ENCODE results near the gene ZNRF3.

ZNRF3 gene

DNA sequence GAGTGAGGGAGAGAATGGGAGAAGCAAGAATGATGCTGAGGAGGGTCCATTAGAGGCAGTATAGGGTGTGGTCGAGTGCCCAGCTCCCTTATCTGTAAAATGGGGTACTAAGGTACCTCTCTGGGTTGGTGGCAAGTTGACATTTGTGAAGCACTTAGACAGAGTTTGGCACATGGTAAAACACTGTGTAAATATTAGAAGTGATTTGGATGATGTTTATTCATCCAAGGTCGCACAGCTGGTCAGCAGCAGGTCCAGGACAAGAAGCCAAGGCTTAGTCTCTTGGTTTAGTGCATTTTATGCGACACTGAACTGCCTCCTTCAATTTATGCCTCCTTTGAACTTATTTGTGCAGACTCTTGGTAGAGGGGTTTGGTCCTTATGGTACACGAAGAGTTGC is 208.9 kb downstream of the ZNRF3 start:
- no peak for DNase-seq (ENCODE audit: low read depth)
- no peak overlapping the region for H3K4me3 ChIP-seq (ENCODE audit: low read length)
- TF ChIP-seq, protein P1, sequence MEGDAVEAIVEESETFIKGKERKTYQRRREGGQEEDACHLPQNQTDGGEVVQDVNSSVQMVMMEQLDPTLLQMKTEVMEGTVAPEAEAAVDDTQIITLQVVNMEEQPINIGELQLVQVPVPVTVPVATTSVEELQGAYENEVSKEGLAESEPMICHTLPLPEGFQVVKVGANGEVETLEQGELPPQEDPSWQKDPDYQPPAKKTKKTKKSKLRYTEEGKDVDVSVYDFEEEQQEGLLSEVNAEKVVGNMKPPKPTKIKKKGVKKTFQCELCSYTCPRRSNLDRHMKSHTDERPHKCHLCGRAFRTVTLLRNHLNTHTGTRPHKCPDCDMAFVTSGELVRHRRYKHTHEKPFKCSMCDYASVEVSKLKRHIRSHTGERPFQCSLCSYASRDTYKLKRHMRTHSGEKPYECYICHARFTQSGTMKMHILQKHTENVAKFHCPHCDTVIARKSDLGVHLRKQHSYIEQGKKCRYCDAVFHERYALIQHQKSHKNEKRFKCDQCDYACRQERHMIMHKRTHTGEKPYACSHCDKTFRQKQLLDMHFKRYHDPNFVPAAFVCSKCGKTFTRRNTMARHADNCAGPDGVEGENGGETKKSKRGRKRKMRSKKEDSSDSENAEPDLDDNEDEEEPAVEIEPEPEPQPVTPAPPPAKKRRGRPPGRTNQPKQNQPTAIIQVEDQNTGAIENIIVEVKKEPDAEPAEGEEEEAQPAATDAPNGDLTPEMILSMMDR (conservative IDR thresholded peaks at IDR 0.05; ENCODE audit: low read depth, low read length) = no peak

DNA sequence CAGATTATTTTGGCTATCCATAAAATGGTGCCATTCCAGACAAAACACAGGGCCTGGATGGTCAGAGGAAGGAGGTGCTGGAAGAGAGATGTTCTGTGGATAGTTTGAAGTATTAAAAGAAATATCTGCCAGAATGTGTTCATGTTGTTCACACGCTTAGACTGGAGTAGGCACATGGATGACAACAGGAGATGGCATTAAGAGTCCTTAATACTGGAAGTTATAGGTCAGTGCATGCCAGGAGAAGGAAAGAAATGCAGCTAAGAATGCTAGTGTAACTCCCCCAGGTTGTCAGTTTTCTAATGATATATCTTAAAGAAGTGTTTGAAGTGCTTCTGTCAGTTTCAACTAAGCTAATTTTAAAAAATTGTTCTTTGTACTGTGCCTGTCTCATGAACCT is 209.7 kb downstream of the ZNRF3 start:
- no peak overlapping the region for H3K4me3 ChIP-seq (ENCODE audit: low read length)
- DNase-seq (ENCODE audit: low read depth) = no peak
- TF ChIP-seq, protein P1 (conservative IDR thresholded peaks at IDR 0.05; ENCODE audit: low read depth, low read length) = no peak

DNA sequence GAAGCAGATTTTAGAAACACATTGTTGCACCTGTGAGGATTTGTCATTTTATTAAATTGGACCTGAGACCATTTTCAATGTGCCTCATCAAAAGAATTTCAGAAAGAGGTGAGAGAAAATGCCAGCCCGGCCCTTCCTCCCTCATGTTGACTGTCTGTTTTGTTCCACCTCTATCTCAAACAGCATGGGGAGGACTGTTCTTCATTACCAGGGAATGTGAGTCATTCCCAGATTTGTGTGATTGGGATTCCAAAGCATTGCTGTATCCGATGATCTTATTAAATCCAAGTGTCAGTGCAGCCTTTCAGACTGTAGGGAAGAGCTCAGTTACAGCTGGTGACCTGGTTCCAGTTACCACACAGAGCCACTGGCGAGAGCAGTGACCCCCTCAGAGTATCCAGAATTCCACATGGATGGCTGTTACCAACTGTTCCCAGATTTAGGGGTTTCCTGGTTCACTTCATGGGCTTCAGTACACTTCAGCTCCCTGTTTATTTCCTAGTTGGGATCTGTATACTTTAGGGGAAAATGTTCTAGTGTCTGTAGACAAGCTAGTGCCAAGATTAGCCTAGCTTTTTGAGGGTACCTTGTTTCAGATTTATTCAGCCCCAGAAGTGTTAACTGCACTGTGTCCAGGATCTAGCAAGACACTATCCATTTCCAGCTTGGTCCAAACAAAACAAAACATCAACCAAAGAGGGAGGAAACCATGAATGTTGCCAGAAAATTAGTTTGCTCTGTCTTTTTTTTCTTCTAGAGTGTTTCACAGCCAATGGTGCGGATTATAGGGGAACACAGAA is 210.3 kb downstream of the ZNRF3 start:
- TF ChIP-seq, protein P1 (conservative IDR thresholded peaks at IDR 0.05; ENCODE audit: low read depth, low read length) = no peak
- DNase-seq (ENCODE audit: low read depth) = no peak
- H3K4me3 ChIP-seq (ENCODE audit: low read length) = no peak overlapping the region

DNA sequence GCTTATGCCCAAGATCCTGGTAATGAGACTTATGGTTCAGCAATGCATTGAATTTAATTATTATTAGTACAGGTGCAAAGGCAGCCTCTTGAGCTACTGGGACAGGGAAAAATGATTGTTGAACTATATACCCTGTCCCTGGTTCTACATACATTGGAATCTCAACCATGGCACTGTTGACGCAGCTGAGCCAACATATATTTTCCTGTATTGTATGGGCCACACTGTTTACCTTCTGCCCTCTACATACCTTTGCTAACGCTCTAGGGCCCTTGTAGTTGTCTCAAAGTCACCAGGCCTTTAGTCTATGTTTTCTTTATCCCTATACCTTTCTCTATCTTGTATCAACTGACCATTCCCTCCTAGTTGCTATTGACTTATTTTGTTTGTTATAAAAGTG is 212.1 kb downstream of the ZNRF3 start:
- no peak overlapping the region for H3K4me3 ChIP-seq (ENCODE audit: low read length)
- no peak for DNase-seq (ENCODE audit: low read depth)
- TF ChIP-seq, protein P1 (conservative IDR thresholded peaks at IDR 0.05; ENCODE audit: low read depth, low read length) = no peak

DNA sequence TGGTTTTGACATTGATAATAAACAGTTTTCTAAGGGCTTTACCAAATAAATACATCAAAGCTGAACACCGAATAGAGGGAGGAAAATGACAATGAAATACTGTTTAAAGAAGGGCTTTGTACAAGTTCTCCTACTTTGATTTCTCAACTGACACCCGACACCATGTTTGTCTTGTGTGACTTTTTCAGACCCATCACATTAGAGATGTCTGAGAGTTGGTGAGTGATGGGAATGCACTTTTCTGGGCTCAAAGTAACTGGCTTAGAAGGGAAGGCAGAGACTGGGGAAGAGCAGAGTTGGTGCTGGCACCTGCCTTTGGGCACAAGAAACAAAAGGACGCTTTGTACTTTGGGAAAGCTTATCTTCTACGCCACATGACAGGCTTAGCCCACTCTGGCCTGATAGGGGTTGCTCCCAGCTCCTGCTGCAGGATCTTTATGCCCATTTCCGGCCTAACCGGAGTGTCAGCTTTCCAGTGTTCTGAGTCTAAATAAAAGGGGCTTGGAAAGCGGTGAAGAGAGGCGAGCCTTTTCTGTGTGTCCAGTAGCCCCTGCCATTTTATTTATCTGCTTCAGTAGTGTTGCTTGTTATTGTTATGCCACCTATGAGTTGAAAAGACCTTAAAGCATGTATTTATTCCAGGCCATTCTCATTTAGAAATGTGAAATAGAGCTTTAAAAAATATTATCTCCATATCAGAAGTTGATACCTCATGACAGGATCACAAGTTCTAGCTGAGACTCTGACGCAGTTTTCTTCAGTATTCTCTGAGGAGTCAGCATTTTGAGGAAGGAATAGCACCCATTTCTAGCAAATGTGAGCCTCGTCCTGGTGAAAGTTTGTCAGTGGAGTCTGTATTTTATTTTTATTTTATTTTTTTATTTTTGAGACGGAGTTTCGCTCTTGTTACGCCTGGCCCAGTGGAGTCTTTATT is 213.6 kb downstream of the ZNRF3 start:
- TF ChIP-seq, protein P1 (conservative IDR thresholded peaks at IDR 0.05; ENCODE audit: low read depth, low read length) = no peak
- DNase-seq (ENCODE audit: low read depth) = no peak
- H3K4me3 ChIP-seq (ENCODE audit: low read length) = no peak overlapping the region

DNA sequence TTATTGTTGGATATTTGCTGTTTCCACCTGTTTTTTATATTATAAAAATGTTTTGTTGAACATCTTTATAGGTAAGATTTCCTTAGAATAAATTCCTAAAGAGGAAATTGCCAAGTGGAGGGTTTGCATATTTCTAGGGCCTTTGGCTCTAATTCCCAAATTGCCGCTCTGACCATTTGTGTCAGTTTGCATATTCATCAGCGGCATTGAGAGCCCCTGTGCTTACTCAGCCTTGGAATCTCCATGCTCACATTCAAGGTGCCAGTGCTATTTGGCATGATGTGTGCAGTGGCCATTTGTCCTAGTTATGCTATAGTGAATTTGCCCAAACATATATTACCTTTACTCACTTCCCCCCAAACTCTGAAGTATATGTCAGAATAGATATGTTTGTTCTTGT is 214.9 kb downstream of the ZNRF3 start:
- TF ChIP-seq, protein P1 (conservative IDR thresholded peaks at IDR 0.05; ENCODE audit: low read depth, low read length) = no peak
- no peak for DNase-seq (ENCODE audit: low read depth)
- no peak overlapping the region for H3K4me3 ChIP-seq (ENCODE audit: low read length)

Data from retinal pigment epithelial cell (primary cell).